CD14-positive monocyte (primary cell): Measurements from ENCODE around the gene CDH4. TPM values are rescaled to one million over a fixed set of nuclear protein-coding genes. Genes with fewer than 3 reads are reported as not detected.

ENCODE experiments used
- DNase-seq, 3 donors: peaks; one replicate each; pipeline ENCODE4 v3.0.0-alpha.2; 2011 to 2022
- H2AFZ ChIP-seq: 2 replicates; pipeline ENCODE4 v1.6.0; 2012; ENCODE audit warnings: mild to moderate bottlenecking, low read depth, low read length, inconsistent platforms; ENCODE audit not compliant: insufficient read depth, poor library complexity, severe bottlenecking
- H3K27ac ChIP-seq, 2 donors: 1 replicate in 1 of 2; 2 replicates in 1 of 2; pipeline ENCODE4 v1.5.1; 2012 to 2013; ENCODE audit warnings: low read length in 2 of 2, control low read depth in 1 of 2, inconsistent platforms in 1 of 2, low read depth in 1 of 2, mild to moderate bottlenecking in 1 of 2
- H3K27me3 ChIP-seq, 2 donors: one replicate each; pipeline versions ENCODE4 v1.6.0 to v1.6.1; 2011 to 2013; ENCODE audit warnings: low read length in 2 of 2; ENCODE audit not compliant: control insufficient read depth in 2 of 2, insufficient read depth in 2 of 2
- H3K36me3 ChIP-seq, 2 donors: replicated peaks in 1 of 2; 1 replicate in 1 of 2; 2 replicates in 1 of 2; pipeline versions ENCODE4 v1.5.1 to v1.6.1; 2012 to 2013; ENCODE audit warnings: low read length in 2 of 2, control low read depth in 1 of 2, inconsistent platforms in 1 of 2, mild to moderate bottlenecking in 1 of 2; ENCODE audit not compliant: insufficient read depth in 2 of 2, control insufficient read depth in 1 of 2
- H3K4me1 ChIP-seq, 2 donors: 1 replicate in 1 of 2; 2 replicates in 1 of 2; pipeline versions ENCODE4 v1.5.1 to v1.6.1; 2012 to 2013; ENCODE audit warnings: low read length in 2 of 2, control low read depth in 1 of 2, inconsistent platforms in 1 of 2, mild to moderate bottlenecking in 1 of 2, moderate library complexity in 1 of 2; ENCODE audit not compliant: insufficient read depth in 2 of 2, control insufficient read depth in 1 of 2
- H3K4me2 ChIP-seq: replicated peaks from 2 replicates; pipeline ENCODE3; 2012; ENCODE audit warnings: low read length, moderate library complexity, mild to moderate bottlenecking; ENCODE audit not compliant: poor library complexity, severe bottlenecking; ENCODE audit errors: extremely low read depth
- H3K4me3 ChIP-seq, 3 experiments: fragments of 200-600 bp in 1 of 3; sonication (generic) in 1 of 3; replicated peaks in 1 of 3; 1 replicate in 2 of 3; 2 replicates in 1 of 3; pipeline ENCODE4 v1.5.1; 2011 to 2013; ENCODE audit warnings: low read length in 3 of 3, mild to moderate bottlenecking in 3 of 3, control low read depth in 2 of 3, low read depth in 2 of 3, inconsistent platforms in 1 of 3, moderate library complexity in 1 of 3
- H3K79me2 ChIP-seq: 2 replicates; pipeline ENCODE4 v1.6.0; 2012; ENCODE audit warnings: mild to moderate bottlenecking, control low read depth, inconsistent platforms, low read length, moderate library complexity; ENCODE audit not compliant: insufficient read depth
- H3K9ac ChIP-seq: 2 replicates; pipeline ENCODE4 v1.6.0; 2017; ENCODE audit warnings: low read length, mild to moderate bottlenecking; ENCODE audit not compliant: insufficient read depth, poor library complexity, severe bottlenecking
- H3K9me3 ChIP-seq, 2 donors: replicated peaks in 1 of 2; 1 replicate in 1 of 2; 2 replicates in 1 of 2; pipeline versions ENCODE4 v1.5.1 to v1.6.1; 2012 to 2013; ENCODE audit warnings: low read length in 2 of 2, control low read depth in 1 of 2; ENCODE audit not compliant: control insufficient read depth in 1 of 2, insufficient read depth in 1 of 2
- H4K20me1 ChIP-seq: 2 replicates; pipeline ENCODE4 v1.6.0; 2012; ENCODE audit warnings: mild to moderate bottlenecking, low read length, control low read depth, moderate library complexity; ENCODE audit not compliant: insufficient read depth
- H3K27ac Mint-ChIP-seq, 7 donors: one replicate each; pipeline ENCODE4 v1.8.0; 2020; ENCODE audit warnings: mild to moderate bottlenecking in 7 of 7, mixed read lengths in 7 of 7, moderate library complexity in 6 of 7, inconsistent platforms in 2 of 7
- H3K27me3 Mint-ChIP-seq, 3 donors: one replicate each; pipeline ENCODE4 v1.8.0; 2021 to 2022; ENCODE audit warnings: low read depth in 3 of 3, mild to moderate bottlenecking in 3 of 3, mixed read lengths in 3 of 3, moderate library complexity in 3 of 3, inconsistent platforms in 1 of 3
- H3K36me3 Mint-ChIP-seq, 2 donors: one replicate each; pipeline ENCODE4 v1.8.0; 2020; ENCODE audit warnings: mixed read lengths in 2 of 2, inconsistent platforms in 1 of 2, mild to moderate bottlenecking in 1 of 2
- H3K4me1 Mint-ChIP-seq: one replicate; pipeline ENCODE4 v1.8.0; 2020; ENCODE audit warnings: mild to moderate bottlenecking, mixed read lengths
- H3K4me3 Mint-ChIP-seq, 2 donors: one replicate each; pipeline ENCODE4 v1.8.0; 2020; ENCODE audit warnings: mild to moderate bottlenecking in 2 of 2, mixed read lengths in 2 of 2, moderate library complexity in 1 of 2
- H3K9me3 Mint-ChIP-seq, 7 donors: one replicate each; pipeline ENCODE4 v1.8.0; 2020 to 2022; ENCODE audit warnings: mixed read lengths in 7 of 7, mild to moderate bottlenecking in 6 of 7, moderate library complexity in 6 of 7, inconsistent platforms in 2 of 7
- WGBS: methylation state at CpG from one replicate; pipeline ENCODE4 v1.1.5; 2013; ENCODE audit warnings: missing lambda C conversion rate; ENCODE audit not compliant: insufficient coverage; 5-methylcytosine and 5-hydroxymethylcytosine counted together
- intact Hi-C, 2 donors: fragments of 100-400 bp; cut with micrococcal nuclease; formaldehyde crosslinking; loops; one replicate each; pipeline versions ENCODE4 v1.15.0 to v1.15.1; 2023
- polyA plus RNA-seq, 3 donors: library from polyadenylated mRNA; depleted of rRNA in 1 of 3; unstranded in 2 of 3; stranded (reverse) in 1 of 3; fragments of 300-500 nt in 2 of 3; fragments of >200 nt in 1 of 3; fragmentation: Illumina TruSeq in 2 of 3; gene quantifications; 1 replicate in 2 of 3; 2 replicates in 1 of 3; pipeline ENCODE4 v1.2.3, GENCODE V29; 2012 to 2021
- TF ChIP-seq, protein P1 (sequence below): fragments of 200-600 bp; IDR thresholded peaks from one replicate; pipeline ENCODE4 v1.8.0; 2022; ENCODE audit warnings: antibody characterized with exemption, mild to moderate bottlenecking

Gene CDH4
- polyA plus RNA-seq, 3 donors: not detected

GRCh38 chr20:61385731-61386130, 133.7 kb downstream of the CDH4 start:
- Mint-ChIP-seq H3K4me3 (no peak overlapping the region), H3K27ac (no peak overlapping the region), H3K27me3 (peaks cover 0 to 3% (median 1%) of the 10 kb centered on the region in 3 donors), H3K4me1 (peaks cover 5% of the 10 kb centered on the region), H3K9me3 (peaks cover 22 to 56% (median 38%) of the 10 kb centered on the region in 7 donors), H3K36me3 (no peaks in the 10 kb centered on the region)
- Histone ChIP-seq H3K9me3 (peaks cover 40 to 70% of the 10 kb centered on the region in 2 donors), H3K36me3 (no peaks in the 10 kb centered on the region), H3K9ac (no peak overlapping the region), H3K4me2 (no peak overlapping the region), H4K20me1 (no peaks in the 10 kb centered on the region), H3K4me3 (no peak overlapping the region), H3K79me2 (no peaks in the 10 kb centered on the region), H2AFZ (no peak overlapping the region), H3K27ac (no peak overlapping the region), H3K27me3 (no peaks in the 10 kb centered on the region), H3K4me1 (no peaks in the 10 kb centered on the region)
- intact Hi-C loops: no loop called here
- 89% methylated on average over 9 of the region's 10 CpGs for whole genome bisulfite sequencing
- DNase-seq: no peak
- TF ChIP-seq, protein P1, sequence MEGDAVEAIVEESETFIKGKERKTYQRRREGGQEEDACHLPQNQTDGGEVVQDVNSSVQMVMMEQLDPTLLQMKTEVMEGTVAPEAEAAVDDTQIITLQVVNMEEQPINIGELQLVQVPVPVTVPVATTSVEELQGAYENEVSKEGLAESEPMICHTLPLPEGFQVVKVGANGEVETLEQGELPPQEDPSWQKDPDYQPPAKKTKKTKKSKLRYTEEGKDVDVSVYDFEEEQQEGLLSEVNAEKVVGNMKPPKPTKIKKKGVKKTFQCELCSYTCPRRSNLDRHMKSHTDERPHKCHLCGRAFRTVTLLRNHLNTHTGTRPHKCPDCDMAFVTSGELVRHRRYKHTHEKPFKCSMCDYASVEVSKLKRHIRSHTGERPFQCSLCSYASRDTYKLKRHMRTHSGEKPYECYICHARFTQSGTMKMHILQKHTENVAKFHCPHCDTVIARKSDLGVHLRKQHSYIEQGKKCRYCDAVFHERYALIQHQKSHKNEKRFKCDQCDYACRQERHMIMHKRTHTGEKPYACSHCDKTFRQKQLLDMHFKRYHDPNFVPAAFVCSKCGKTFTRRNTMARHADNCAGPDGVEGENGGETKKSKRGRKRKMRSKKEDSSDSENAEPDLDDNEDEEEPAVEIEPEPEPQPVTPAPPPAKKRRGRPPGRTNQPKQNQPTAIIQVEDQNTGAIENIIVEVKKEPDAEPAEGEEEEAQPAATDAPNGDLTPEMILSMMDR: no peak

DNA sequence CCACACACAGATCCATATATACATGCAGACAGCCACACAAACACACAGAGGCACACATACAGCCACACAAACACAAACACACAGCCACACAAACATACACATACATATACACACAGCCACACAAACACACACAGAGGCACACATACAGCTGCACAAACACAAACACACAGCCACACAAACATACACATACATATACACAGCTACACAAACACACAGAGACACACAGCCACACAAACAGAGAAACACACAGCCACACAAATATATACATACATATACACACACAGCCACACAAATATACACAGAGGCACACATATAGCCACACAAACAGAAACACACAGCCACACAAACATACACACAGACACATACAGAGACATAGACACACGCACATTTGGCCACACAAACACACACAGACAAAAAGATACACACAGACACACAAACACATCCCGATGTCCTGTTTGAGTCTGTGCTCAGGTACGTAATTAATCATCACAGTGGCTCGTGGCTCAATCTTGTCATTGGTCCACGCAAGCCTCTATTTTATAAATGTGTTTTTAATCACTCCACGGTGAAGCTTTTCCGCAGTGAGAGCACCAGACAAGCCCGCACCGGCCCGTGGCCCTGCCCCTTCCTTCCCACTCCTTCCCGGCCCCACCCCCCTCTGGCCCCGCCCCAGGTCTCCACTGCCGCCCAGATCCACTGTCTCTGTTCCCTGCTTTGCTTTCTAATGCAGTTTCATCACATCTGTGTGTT, 135.3 kb downstream of the CDH4 start:
- H3K4me1 ChIP-seq: no peaks in the 10 kb centered on the region
- H3K4me3 ChIP-seq: no peak overlapping the region
- Mint-ChIP-seq H3K4me1 (peaks cover 5% of the 10 kb centered on the region), H3K9me3 (peaks cover 23 to 59% (median 44%) of the 10 kb centered on the region in 7 donors), H3K4me3 (no peak overlapping the region), H3K36me3 (no peaks in the 10 kb centered on the region), H3K27ac (no peak overlapping the region), H3K27me3 (peaks cover 0 to 2% (median 1%) of the 10 kb centered on the region in 3 donors)
- no peaks in the 10 kb centered on the region for H3K79me2 ChIP-seq
- no peaks in the 10 kb centered on the region for H3K36me3 ChIP-seq
- H2AFZ ChIP-seq: no peak overlapping the region
- no peaks in the 10 kb centered on the region for H3K27me3 ChIP-seq
- no peak overlapping the region for H3K27ac ChIP-seq
- peaks cover 46 to 76% of the 10 kb centered on the region in 2 donors for H3K9me3 ChIP-seq
- intact Hi-C loops: no loop called here
- no peak for DNase-seq
- no peaks in the 10 kb centered on the region for H4K20me1 ChIP-seq
- no peak overlapping the region for H3K4me2 ChIP-seq
- WGBS: 55% methylated on average over 4 of the region's 13 CpGs
- no peak overlapping the region for H3K9ac ChIP-seq
- TF ChIP-seq, protein P1: no peak
